WTC11 (cell line): ENCODE results near the gene UBE2M. TPM values are rescaled to one million over a fixed set of nuclear protein-coding genes. Genes with fewer than 3 reads are reported as not detected.

Experiments used
- ATAC-seq: fragments of 200-7000 bp; cut with Tn5 transposase; 2 replicates; pipeline ENCODE4 v1.10.0; 2021; ENCODE audit warnings: mild to moderate bottlenecking, moderate library complexity
- CTCF ChIA-PET: fragments of 300-600 bp; sonication (Branson Sonifier 250); formaldehyde crosslinking; loops from one replicate; lab custom pipeline; 2021; ENCODE audit warnings: antibody characterized with exemption; lab: Charles Lee
- POLR2A ChIA-PET: fragments of 350-600 bp; sonication (Branson Sonifier 250); formaldehyde crosslinking; loops from one replicate; lab custom pipeline; 2021; ENCODE audit warnings: antibody characterized with exemption; lab: Charles Lee
- DNase-seq: peaks from one replicate; pipeline ENCODE4 v3.0.0; 2021; ENCODE audit warnings: low spot score
- H3K27ac Mint-ChIP-seq: 2 replicates; pipeline ENCODE4 v1.8.0; 2021; ENCODE audit warnings: mixed read lengths
- H3K27me3 Mint-ChIP-seq: 2 replicates; pipeline ENCODE4 v1.8.0; 2021; ENCODE audit warnings: low read depth, mild to moderate bottlenecking, moderate library complexity, mixed read lengths
- H3K36me3 Mint-ChIP-seq: 2 replicates; pipeline ENCODE4 v1.8.0; 2021; ENCODE audit warnings: mixed read lengths
- H3K4me1 Mint-ChIP-seq: 2 replicates; pipeline ENCODE4 v1.8.0; 2022; ENCODE audit warnings: mixed read lengths
- H3K4me3 Mint-ChIP-seq: 2 replicates; pipeline ENCODE4 v1.8.0; 2021; ENCODE audit warnings: mild to moderate bottlenecking, moderate library complexity, mixed read lengths
- H3K9me3 Mint-ChIP-seq: 2 replicates; pipeline ENCODE4 v1.8.0; 2021; ENCODE audit warnings: mixed read lengths
- CBFB ChIP-seq: sonication (generic); formaldehyde crosslinking; IDR thresholded peaks from 2 replicates; pipeline ENCODE4 v1.8.1; 2022; ENCODE audit warnings: mild to moderate bottlenecking, low read depth, missing genetic modification reagents
- EMX1 ChIP-seq: fragments of 250-450 bp; sonication (Bioruptor Pico); IDR thresholded peaks from 2 replicates; pipeline ENCODE4 v1.8.0; 2021; ENCODE audit warnings: mild to moderate bottlenecking
- ESRRA ChIP-seq: sonication (generic); formaldehyde crosslinking; IDR thresholded peaks from 2 replicates; pipeline ENCODE4 v1.8.1; 2022; ENCODE audit warnings: mild to moderate bottlenecking, missing genetic modification reagents, borderline replicate concordance
- ETV6 ChIP-seq: sonication (generic); formaldehyde crosslinking; IDR thresholded peaks from 2 replicates; pipeline ENCODE4 v1.8.1; 2022; ENCODE audit warnings: mild to moderate bottlenecking, missing genetic modification reagents
- FOXJ3 ChIP-seq: sonication (generic); formaldehyde crosslinking; IDR thresholded peaks from 2 replicates; pipeline ENCODE4 v1.9.0; 2021; ENCODE audit warnings: missing genetic modification reagents, mild to moderate bottlenecking, borderline replicate concordance
- GTF2I ChIP-seq: fragments of 250-450 bp; sonication (Bioruptor Pico); conservative IDR thresholded peaks from 2 replicates; pipeline ENCODE4 v1.4.0; 2021; ENCODE audit warnings: mild to moderate bottlenecking
- JUN ChIP-seq: sonication (generic); formaldehyde crosslinking; IDR thresholded peaks from 2 replicates; pipeline ENCODE4 v1.8.0; 2023; ENCODE audit warnings: mild to moderate bottlenecking, missing genetic modification reagents
- MXD4 ChIP-seq: fragments of 250-450 bp; sonication (Bioruptor Pico); IDR thresholded peaks from 2 replicates; pipeline ENCODE4 v1.8.0; 2021; ENCODE audit warnings: mild to moderate bottlenecking, moderate library complexity, borderline replicate concordance
- MYBL2 ChIP-seq: sonication (generic); formaldehyde crosslinking; IDR thresholded peaks from 2 replicates; pipeline ENCODE4 v1.8.1; 2023; ENCODE audit warnings: mild to moderate bottlenecking, moderate library complexity, missing genetic modification reagents
- NR2C2 ChIP-seq: sonication (generic); formaldehyde crosslinking; IDR thresholded peaks from 2 replicates; pipeline ENCODE4 v1.8.0; 2022; ENCODE audit warnings: mild to moderate bottlenecking, missing genetic modification reagents
- SOX15 ChIP-seq: fragments of 250-450 bp; sonication (Bioruptor Pico); IDR thresholded peaks from 2 replicates; pipeline ENCODE4 v1.9.0; 2021; ENCODE audit warnings: mild to moderate bottlenecking
- ZNF671 ChIP-seq: fragments of 250-450 bp; sonication (Bioruptor Pico); IDR thresholded peaks from 2 replicates; pipeline ENCODE4 v1.8.0; 2021; ENCODE audit warnings: mild to moderate bottlenecking
- total RNA-seq: library from RNA; stranded (reverse); gene quantifications from 3 replicates; pipeline ENCODE4 v1.2.3, GENCODE V29; 2021
- TF ChIP-seq, protein P1 (sequence below): sonication (generic); formaldehyde crosslinking; IDR thresholded peaks from 2 replicates; pipeline ENCODE4 v1.8.1; 2022; ENCODE audit warnings: low read depth, mild to moderate bottlenecking, moderate library complexity, missing genetic modification reagents, borderline replicate concordance
- TF ChIP-seq, protein P2 (sequence below): sonication (generic); formaldehyde crosslinking; conservative IDR thresholded peaks from 2 replicates; pipeline ENCODE4 v1.8.1; 2022; ENCODE audit warnings: mild to moderate bottlenecking, missing genetic modification reagents
- TF ChIP-seq, protein P3 (sequence below): sonication (generic); formaldehyde crosslinking; IDR thresholded peaks from 2 replicates; pipeline ENCODE4 v1.8.1; 2023; ENCODE audit warnings: mild to moderate bottlenecking, missing genetic modification reagents, moderate library complexity
- TF ChIP-seq, protein P4 (sequence below): sonication (generic); formaldehyde crosslinking; IDR thresholded peaks from 2 replicates; pipeline ENCODE4 v1.8.0; 2023; ENCODE audit warnings: mild to moderate bottlenecking, missing genetic modification reagents
- TF ChIP-seq, protein P5 (sequence below): sonication (generic); formaldehyde crosslinking; IDR thresholded peaks from 2 replicates; pipeline ENCODE4 v1.8.0; 2022; ENCODE audit warnings: mild to moderate bottlenecking, missing genetic modification reagents
- TF ChIP-seq, protein P6 (sequence below): sonication (generic); formaldehyde crosslinking; IDR thresholded peaks from 2 replicates; pipeline ENCODE4 v1.8.1; 2023; ENCODE audit warnings: mild to moderate bottlenecking, missing genetic modification reagents
- TF ChIP-seq, protein P7 (sequence below): sonication (generic); formaldehyde crosslinking; IDR thresholded peaks from 2 replicates; pipeline ENCODE4 v1.8.1; 2022; ENCODE audit warnings: mild to moderate bottlenecking, moderate library complexity, missing genetic modification reagents
- TF ChIP-seq, protein P8 (sequence below): sonication (generic); formaldehyde crosslinking; IDR thresholded peaks from 2 replicates; pipeline ENCODE4 v1.8.0; 2022; ENCODE audit warnings: mild to moderate bottlenecking, missing genetic modification reagents
- TF ChIP-seq, protein P9 (sequence below): sonication (generic); formaldehyde crosslinking; IDR thresholded peaks from 2 replicates; pipeline ENCODE4 v1.8.1; 2023; ENCODE audit warnings: mild to moderate bottlenecking, moderate library complexity, missing genetic modification reagents
- TF ChIP-seq, protein P10 (sequence below): fragments of 250-450 bp; sonication (Bioruptor Pico); IDR thresholded peaks from 2 replicates; pipeline ENCODE4 v1.8.0; 2021; ENCODE audit warnings: mild to moderate bottlenecking
- TF ChIP-seq, protein P11 (sequence below): sonication (generic); formaldehyde crosslinking; IDR thresholded peaks from 2 replicates; pipeline ENCODE4 v1.8.1; 2023; ENCODE audit warnings: mild to moderate bottlenecking, missing genetic modification reagents, moderate library complexity

Gene UBE2M
- total RNA-seq, 1 experiment from 2014 or later = 105 TPM

DNA sequence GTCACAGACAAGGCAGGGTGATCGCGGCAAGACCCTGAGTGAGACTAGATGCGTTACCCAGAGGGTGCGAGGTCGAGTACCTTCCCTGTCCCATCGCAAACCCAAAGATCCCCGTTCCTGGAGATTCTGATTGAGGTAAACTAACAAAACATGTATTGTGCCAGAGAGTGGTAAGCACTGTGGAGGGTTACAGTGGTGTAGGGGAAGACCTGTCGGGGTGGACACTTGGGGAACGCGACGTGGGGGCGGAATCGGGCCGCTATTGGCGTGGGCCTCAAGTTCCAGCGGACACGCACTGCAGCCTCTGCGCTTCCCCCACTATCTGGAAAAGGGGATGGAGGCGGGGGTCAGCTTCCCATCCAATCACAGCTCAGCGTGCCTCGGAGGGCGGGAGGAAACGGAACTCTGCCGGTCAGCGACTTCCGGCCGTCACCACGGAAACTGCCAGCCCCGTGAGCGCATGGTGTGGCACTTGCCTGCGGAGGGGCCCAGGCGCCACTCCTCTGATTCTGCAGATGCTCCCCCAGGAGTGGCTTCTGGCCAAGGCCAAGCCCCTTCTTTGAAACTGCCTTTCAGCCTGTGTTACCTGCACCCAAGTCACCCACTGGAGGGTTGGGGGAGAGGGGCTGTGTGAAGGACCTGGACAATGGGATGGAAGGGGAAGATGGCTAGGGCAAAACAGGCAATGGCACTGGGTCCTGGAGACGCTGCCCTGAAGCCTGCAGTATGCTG, 1.0 kb upstream of the UBE2M start:
- no peaks in the 10 kb centered on the region for H3K9me3 Mint-ChIP-seq
- peaks cover 14% of the 10 kb centered on the region for H3K36me3 Mint-ChIP-seq
- H3K27me3 Mint-ChIP-seq = peaks cover 50% of the 10 kb centered on the region
- ChIA-PET CTCF (interaction anchor here (1.0 to 2.4 kb wide), 5 partner anchors 15 to 45 kb away, joined by 3 to 19 read pairs (median 7); partner anchors contain the start of gene ZBTB45), POLR2A (interaction anchor here (0.6 to 2.8 kb wide), 5 partner anchors 12 to 657 kb away, joined by 3 to 12 read pairs (median 8); partner anchors contain the start of genes TRIM28 and ZBTB45)
- DNase-seq = peak; percentile 90
- peak overlapping the region; percentile 100 for H3K27ac Mint-ChIP-seq
- H3K4me3 Mint-ChIP-seq = peak overlapping the region; percentile 97
- peaks cover 38% of the 10 kb centered on the region for H3K4me1 Mint-ChIP-seq
- ATAC-seq = peak; percentile 19
- TF ChIP-seq ESRRA (CRISPR knock-in tag) (0 out of 2 replicates have a peak, but pooled peaks have one; percentile 36), MYBL2 (CRISPR knock-in tag) (no peak), MXD4 (no peak), CBFB (CRISPR knock-in tag) (no peak), ETV6 (CRISPR knock-in tag) (peak; percentile 80; the same call in 1 of the 2 replicates), JUN (CRISPR knock-in tag) (0 out of 2 replicates have a peak, but pooled peaks have one; percentile 13), GTF2I (CRISPR knock-in tag) (no peak), SOX15 (CRISPR knock-in tag) (no peak), FOXJ3 (no peak), EMX1 (CRISPR knock-in tag) (no peak), NR2C2 (CRISPR knock-in tag) (no peak), ZNF671 (CRISPR knock-in tag) (peak; percentile 29; the same call in 1 of the 2 replicates)
- TF ChIP-seq, protein P1, sequence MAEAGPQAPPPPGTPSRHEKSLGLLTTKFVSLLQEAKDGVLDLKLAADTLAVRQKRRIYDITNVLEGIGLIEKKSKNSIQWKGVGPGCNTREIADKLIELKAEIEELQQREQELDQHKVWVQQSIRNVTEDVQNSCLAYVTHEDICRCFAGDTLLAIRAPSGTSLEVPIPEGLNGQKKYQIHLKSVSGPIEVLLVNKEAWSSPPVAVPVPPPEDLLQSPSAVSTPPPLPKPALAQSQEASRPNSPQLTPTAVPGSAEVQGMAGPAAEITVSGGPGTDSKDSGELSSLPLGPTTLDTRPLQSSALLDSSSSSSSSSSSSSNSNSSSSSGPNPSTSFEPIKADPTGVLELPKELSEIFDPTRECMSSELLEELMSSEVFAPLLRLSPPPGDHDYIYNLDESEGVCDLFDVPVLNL = no peak; the same call in 1 of the 2 replicates
- TF ChIP-seq, protein P2, sequence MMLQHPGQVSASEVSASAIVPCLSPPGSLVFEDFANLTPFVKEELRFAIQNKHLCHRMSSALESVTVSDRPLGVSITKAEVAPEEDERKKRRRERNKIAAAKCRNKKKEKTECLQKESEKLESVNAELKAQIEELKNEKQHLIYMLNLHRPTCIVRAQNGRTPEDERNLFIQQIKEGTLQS = no peak
- TF ChIP-seq, protein P3, sequence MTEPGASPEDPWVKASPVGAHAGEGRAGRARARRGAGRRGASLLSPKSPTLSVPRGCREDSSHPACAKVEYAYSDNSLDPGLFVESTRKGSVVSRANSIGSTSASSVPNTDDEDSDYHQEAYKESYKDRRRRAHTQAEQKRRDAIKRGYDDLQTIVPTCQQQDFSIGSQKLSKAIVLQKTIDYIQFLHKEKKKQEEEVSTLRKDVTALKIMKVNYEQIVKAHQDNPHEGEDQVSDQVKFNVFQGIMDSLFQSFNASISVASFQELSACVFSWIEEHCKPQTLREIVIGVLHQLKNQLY (CRISPR knock-in tag) = peak; percentile 46; the same call in 1 of the 2 replicates
- TF ChIP-seq, protein P4, sequence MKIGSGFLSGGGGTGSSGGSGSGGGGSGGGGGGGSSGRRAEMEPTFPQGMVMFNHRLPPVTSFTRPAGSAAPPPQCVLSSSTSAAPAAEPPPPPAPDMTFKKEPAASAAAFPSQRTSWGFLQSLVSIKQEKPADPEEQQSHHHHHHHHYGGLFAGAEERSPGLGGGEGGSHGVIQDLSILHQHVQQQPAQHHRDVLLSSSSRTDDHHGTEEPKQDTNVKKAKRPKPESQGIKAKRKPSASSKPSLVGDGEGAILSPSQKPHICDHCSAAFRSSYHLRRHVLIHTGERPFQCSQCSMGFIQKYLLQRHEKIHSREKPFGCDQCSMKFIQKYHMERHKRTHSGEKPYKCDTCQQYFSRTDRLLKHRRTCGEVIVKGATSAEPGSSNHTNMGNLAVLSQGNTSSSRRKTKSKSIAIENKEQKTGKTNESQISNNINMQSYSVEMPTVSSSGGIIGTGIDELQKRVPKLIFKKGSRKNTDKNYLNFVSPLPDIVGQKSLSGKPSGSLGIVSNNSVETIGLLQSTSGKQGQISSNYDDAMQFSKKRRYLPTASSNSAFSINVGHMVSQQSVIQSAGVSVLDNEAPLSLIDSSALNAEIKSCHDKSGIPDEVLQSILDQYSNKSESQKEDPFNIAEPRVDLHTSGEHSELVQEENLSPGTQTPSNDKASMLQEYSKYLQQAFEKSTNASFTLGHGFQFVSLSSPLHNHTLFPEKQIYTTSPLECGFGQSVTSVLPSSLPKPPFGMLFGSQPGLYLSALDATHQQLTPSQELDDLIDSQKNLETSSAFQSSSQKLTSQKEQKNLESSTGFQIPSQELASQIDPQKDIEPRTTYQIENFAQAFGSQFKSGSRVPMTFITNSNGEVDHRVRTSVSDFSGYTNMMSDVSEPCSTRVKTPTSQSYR = peak; percentile 72
- TF ChIP-seq, protein P5, sequence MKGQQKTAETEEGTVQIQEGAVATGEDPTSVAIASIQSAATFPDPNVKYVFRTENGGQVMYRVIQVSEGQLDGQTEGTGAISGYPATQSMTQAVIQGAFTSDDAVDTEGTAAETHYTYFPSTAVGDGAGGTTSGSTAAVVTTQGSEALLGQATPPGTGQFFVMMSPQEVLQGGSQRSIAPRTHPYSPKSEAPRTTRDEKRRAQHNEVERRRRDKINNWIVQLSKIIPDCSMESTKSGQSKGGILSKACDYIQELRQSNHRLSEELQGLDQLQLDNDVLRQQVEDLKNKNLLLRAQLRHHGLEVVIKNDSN (CRISPR knock-in tag) = peak; percentile 57; the same call in 1 of the 2 replicates
- TF ChIP-seq, protein P6, sequence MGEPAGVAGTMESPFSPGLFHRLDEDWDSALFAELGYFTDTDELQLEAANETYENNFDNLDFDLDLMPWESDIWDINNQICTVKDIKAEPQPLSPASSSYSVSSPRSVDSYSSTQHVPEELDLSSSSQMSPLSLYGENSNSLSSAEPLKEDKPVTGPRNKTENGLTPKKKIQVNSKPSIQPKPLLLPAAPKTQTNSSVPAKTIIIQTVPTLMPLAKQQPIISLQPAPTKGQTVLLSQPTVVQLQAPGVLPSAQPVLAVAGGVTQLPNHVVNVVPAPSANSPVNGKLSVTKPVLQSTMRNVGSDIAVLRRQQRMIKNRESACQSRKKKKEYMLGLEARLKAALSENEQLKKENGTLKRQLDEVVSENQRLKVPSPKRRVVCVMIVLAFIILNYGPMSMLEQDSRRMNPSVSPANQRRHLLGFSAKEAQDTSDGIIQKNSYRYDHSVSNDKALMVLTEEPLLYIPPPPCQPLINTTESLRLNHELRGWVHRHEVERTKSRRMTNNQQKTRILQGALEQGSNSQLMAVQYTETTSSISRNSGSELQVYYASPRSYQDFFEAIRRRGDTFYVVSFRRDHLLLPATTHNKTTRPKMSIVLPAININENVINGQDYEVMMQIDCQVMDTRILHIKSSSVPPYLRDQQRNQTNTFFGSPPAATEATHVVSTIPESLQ = no peak
- TF ChIP-seq, protein P7, sequence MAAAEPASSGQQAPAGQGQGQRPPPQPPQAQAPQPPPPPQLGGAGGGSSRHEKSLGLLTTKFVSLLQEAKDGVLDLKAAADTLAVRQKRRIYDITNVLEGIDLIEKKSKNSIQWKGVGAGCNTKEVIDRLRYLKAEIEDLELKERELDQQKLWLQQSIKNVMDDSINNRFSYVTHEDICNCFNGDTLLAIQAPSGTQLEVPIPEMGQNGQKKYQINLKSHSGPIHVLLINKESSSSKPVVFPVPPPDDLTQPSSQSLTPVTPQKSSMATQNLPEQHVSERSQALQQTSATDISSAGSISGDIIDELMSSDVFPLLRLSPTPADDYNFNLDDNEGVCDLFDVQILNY = no peak
- TF ChIP-seq, protein P8, sequence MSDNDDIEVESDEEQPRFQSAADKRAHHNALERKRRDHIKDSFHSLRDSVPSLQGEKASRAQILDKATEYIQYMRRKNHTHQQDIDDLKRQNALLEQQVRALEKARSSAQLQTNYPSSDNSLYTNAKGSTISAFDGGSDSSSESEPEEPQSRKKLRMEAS (CRISPR knock-in tag) = peak; percentile 96
- TF ChIP-seq, protein P9, sequence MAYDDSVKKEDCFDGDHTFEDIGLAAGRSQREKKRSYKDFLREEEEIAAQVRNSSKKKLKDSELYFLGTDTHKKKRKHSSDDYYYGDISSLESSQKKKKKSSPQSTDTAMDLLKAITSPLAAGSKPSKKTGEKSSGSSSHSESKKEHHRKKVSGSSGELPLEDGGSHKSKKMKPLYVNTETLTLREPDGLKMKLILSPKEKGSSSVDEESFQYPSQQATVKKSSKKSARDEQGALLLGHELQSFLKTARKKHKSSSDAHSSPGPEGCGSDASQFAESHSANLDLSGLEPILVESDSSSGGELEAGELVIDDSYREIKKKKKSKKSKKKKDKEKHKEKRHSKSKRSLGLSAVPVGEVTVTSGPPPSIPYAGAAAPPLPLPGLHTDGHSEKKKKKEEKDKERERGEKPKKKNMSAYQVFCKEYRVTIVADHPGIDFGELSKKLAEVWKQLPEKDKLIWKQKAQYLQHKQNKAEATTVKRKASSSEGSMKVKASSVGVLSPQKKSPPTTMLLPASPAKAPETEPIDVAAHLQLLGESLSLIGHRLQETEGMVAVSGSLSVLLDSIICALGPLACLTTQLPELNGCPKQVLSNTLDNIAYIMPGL (CRISPR knock-in tag) = 0 out of 2 replicates have a peak, but pooled peaks have one; percentile 3
- TF ChIP-seq, protein P10, sequence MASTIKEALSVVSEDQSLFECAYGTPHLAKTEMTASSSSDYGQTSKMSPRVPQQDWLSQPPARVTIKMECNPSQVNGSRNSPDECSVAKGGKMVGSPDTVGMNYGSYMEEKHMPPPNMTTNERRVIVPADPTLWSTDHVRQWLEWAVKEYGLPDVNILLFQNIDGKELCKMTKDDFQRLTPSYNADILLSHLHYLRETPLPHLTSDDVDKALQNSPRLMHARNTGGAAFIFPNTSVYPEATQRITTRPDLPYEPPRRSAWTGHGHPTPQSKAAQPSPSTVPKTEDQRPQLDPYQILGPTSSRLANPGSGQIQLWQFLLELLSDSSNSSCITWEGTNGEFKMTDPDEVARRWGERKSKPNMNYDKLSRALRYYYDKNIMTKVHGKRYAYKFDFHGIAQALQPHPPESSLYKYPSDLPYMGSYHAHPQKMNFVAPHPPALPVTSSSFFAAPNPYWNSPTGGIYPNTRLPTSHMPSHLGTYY (CRISPR knock-in tag) = no peak
- TF ChIP-seq, protein P11, sequence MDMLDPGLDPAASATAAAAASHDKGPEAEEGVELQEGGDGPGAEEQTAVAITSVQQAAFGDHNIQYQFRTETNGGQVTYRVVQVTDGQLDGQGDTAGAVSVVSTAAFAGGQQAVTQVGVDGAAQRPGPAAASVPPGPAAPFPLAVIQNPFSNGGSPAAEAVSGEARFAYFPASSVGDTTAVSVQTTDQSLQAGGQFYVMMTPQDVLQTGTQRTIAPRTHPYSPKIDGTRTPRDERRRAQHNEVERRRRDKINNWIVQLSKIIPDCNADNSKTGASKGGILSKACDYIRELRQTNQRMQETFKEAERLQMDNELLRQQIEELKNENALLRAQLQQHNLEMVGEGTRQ (CRISPR knock-in tag) = no peak
